K562 (cell line): ENCODE data around the gene SCAF11. TPM values are rescaled to one million over a fixed set of nuclear protein-coding genes. Genes with fewer than 3 reads are reported as not detected.

Experiments
- ATAC-seq: fragments of 200-7000 bp; cut with Tn5 transposase; 3 replicates; pipeline ENCODE4 v1.9.1; 2020; ENCODE audit warnings: moderate library complexity
- BruUV-seq: library from RNA; stranded (reverse); fragments of 400-500 nt; replicated peaks from 2 replicates; lab custom pipeline; 2021; lab: Mats Ljungman, UMichigan
- CTCF ChIA-PET: fragments of 300-600 bp; formaldehyde crosslinking; extraction: SDS; loops from one replicate; lab custom pipeline; 2021; ENCODE audit warnings: low intra/inter-chr PET ratio; lab: Yijun Ruan, JAX
- POLR2A ChIA-PET: fragments of 300-600, 350-650 bp; sonication (Branson Sonifier 250); formaldehyde crosslinking; extraction: SDS; loops from one replicate; lab custom pipeline; 2021; ENCODE audit warnings: antibody characterized with exemption, inconsistent platforms; lab: Yijun Ruan, JAX
- DNase-seq, 4 experiments: peaks; one replicate each; pipeline versions ENCODE4 v3.0.0 to v3.0.0-alpha.2; 2011 to 2018; ENCODE audit warnings: low spot score in 3 of 4, mixed read lengths in 3 of 4; ENCODE audit errors: extremely low read depth in 1 of 4
- FAIRE-seq: peaks from 2 replicates; lab custom pipeline; 2011; peaks lifted over from hg19 to GRCh38; lab: Jason Lieb, UNC
- H2AFZ ChIP-seq: 2 replicates; pipeline ENCODE4 v1.6.0; 2011; ENCODE audit warnings: low read depth, low read length, control low read depth, inconsistent platforms
- H3K27ac ChIP-seq: fragments of 200-600 bp; 3 replicates; pipeline ENCODE4 v1.8.0; 2011; ENCODE audit warnings: low read depth, mild to moderate bottlenecking, control low read depth, inconsistent platforms, low read length, moderate library complexity, mixed read lengths; ENCODE audit errors: extremely low read depth
- H3K27me3 ChIP-seq, 2 experiments: fragments of 300-600 bp in 1 of 2; 2 replicates in 1 of 2; 3 replicates in 1 of 2; pipeline versions ENCODE4 v1.6.0 to v1.8.0; 2011; ENCODE audit warnings: inconsistent platforms in 2 of 2, low read length in 2 of 2, mild to moderate bottlenecking in 1 of 2, mixed read lengths in 1 of 2, moderate library complexity in 1 of 2; ENCODE audit not compliant: control insufficient read depth in 2 of 2, insufficient read depth in 2 of 2
- H3K36me3 ChIP-seq: fragments of 300-600 bp; 3 replicates; pipeline ENCODE4 v1.8.0; 2011; ENCODE audit warnings: mild to moderate bottlenecking, low read length, inconsistent platforms; ENCODE audit not compliant: control insufficient read depth, insufficient read depth
- H3K4me1 ChIP-seq, 2 experiments: fragments of 200-600 bp in 1 of 2; replicated peaks in 1 of 2; 2 replicates in 1 of 2; 3 replicates in 1 of 2; pipeline versions ENCODE4 v1.5.1 to v1.8.0; 2011; ENCODE audit warnings: inconsistent platforms in 2 of 2, low read length in 2 of 2, mild to moderate bottlenecking in 1 of 2, mixed read lengths in 1 of 2, moderate library complexity in 1 of 2; ENCODE audit not compliant: control insufficient read depth in 2 of 2, insufficient read depth in 2 of 2
- H3K4me2 ChIP-seq: 2 replicates; pipeline ENCODE4 v1.6.1; 2011; ENCODE audit warnings: low read length, control low read depth, inconsistent platforms, mixed read lengths; ENCODE audit not compliant: insufficient read depth
- H3K4me3 ChIP-seq: fragments of 200-600 bp; sonication (generic), shearing (Covaris generic); 2 replicates; pipeline ENCODE4 v1.5.1; 2016; ENCODE audit warnings: control low read depth, inconsistent platforms
- H3K79me2 ChIP-seq: fragments of 200-600 bp; 3 replicates; pipeline ENCODE4 v1.8.0; 2011; ENCODE audit warnings: low read length, inconsistent platforms; ENCODE audit not compliant: control insufficient read depth, insufficient read depth
- H3K9ac ChIP-seq, 2 experiments: 2 replicates each; pipeline versions ENCODE4 v1.6.0 to v1.6.1; 2011; ENCODE audit warnings: low read depth in 2 of 2, low read length in 2 of 2, control low read depth in 1 of 2, inconsistent platforms in 1 of 2, mild to moderate bottlenecking in 1 of 2, mixed read lengths in 1 of 2; ENCODE audit not compliant: insufficient read depth in 1 of 2
- H3K9me1 ChIP-seq: one replicate; pipeline ENCODE4 v1.6.0; 2011; ENCODE audit warnings: inconsistent platforms, mild to moderate bottlenecking, low read length, moderate library complexity; ENCODE audit not compliant: control insufficient read depth, insufficient read depth
- H3K9me3 ChIP-seq: replicated peaks from 2 replicates; pipeline ENCODE4 v1.5.1; 2011; ENCODE audit warnings: low read depth, low read length, inconsistent platforms; ENCODE audit not compliant: control insufficient read depth, insufficient read depth
- H4K20me1 ChIP-seq: replicated peaks from 2 replicates; pipeline ENCODE4 v1.6.1; 2011; ENCODE audit warnings: low read length, inconsistent platforms, mixed read lengths; ENCODE audit not compliant: control insufficient read depth, insufficient read depth
- HCFC1 ChIP-seq: IDR thresholded peaks from 2 replicates; pipeline ENCODE4 v1.6.1; 2012; ENCODE audit warnings: low read depth, low read length, improper control_type of control experiment
- TRIM28 ChIP-seq: fragments of 450-650 bp; IDR thresholded peaks from 2 replicates; pipeline ENCODE4 v1.6.1; 2017
- U2AF1 ChIP-seq: fragments of 200-400 bp; formaldehyde crosslinking; optimal IDR thresholded peaks from 2 replicates; pipeline ENCODE3; 2017; ENCODE audit warnings: mild to moderate bottlenecking, low read depth, low read length, moderate library complexity
- YY1 ChIP-seq, 3 experiments: IDR thresholded peaks; 2 replicates each; pipeline ENCODE4 v1.6.1; 2011; ENCODE audit warnings: low read length in 2 of 3, mild to moderate bottlenecking in 2 of 3, moderate library complexity in 2 of 3, borderline replicate concordance in 1 of 3, control low read depth in 1 of 3, low read depth in 1 of 3; ENCODE audit not compliant: insufficient read depth in 3 of 3, insufficient replicate concordance in 2 of 3, control insufficient read depth in 1 of 3, insufficient read length in 1 of 3; ENCODE audit errors: extremely low read depth in 1 of 3
- ZNF586 ChIP-seq: fragments of 450-650 bp; formaldehyde crosslinking; conservative IDR thresholded peaks from 2 replicates; pipeline ENCODE4 v1.4.0; 2020; ENCODE audit warnings: mild to moderate bottlenecking, moderate library complexity
- ZNF609 ChIP-seq: sonication (generic); formaldehyde crosslinking; IDR thresholded peaks from 2 replicates; pipeline ENCODE4 v1.8.1; 2023; ENCODE audit warnings: missing genetic modification reagents, mild to moderate bottlenecking, borderline replicate concordance
- ZSCAN29 ChIP-seq: fragments of 450-650 bp; IDR thresholded peaks from 2 replicates; pipeline ENCODE4 v1.6.1; 2017
- WGBS: fragments of 100-300 bp; shearing (Covaris generic); methylation state at CpG from one replicate; pipeline ENCODE4 v1.1.6; 2016; ENCODE audit warnings: low coverage, mixed read lengths; ENCODE audit not compliant: insufficient coverage; ENCODE audit errors: missing lambda C conversion rate; 5-methylcytosine and 5-hydroxymethylcytosine counted together
- in situ Hi-C: fragments of 300-500 bp; cut with MboI; formaldehyde crosslinking; loops from 4 replicates; pipeline ENCODE4 v1.15.0; 2018; ENCODE audit warnings: inconsistent platforms, mixed read lengths
- intact Hi-C: fragments of 100-400 bp; cut with micrococcal nuclease; formaldehyde crosslinking; loops from 2 replicates; pipeline ENCODE4 v1.14.2; 2022
- polyA plus RNA-seq, 8 experiments: library from polyadenylated mRNA; depleted of rRNA in 4 of 8; stranded (reverse) in 5 of 8; unstranded in 3 of 8; fragments of >200 nt; fragmentation: Nextera tagmentation in 2 of 8; fragmentation: Illumina TruSeq in 1 of 8; extraction: Ambion mirVana in 2 of 8; extraction: Trizol in 1 of 8; gene quantifications; 2 replicates each; pipeline versions ENCODE4 v1.2.1 to v1.2.3, GENCODE V29; 2011 to 2014; ENCODE audit warnings: inconsistent platforms in 1 of 8, missing spikeins in 1 of 8
- total RNA-seq, 7 experiments: library from RNA; depleted of rRNA in 6 of 7; stranded (reverse); fragments of >200 nt in 6 of 7; fragmentation: Illumina TruSeq in 2 of 7; extraction: Trizol in 2 of 7; gene quantifications; 2 replicates each; pipeline versions ENCODE4 v1.2.1 to v1.2.3, GENCODE V29; 2011 to 2021; ENCODE audit warnings: low replicate concordance in 1 of 7

The SCAF11 gene
- total and polyA plus RNA-seq, 9 of the 15 experiments (the other 6 are each of a cell fraction or from before 2014, with no cell fraction given): 30.4 to 119 (median 80.0) TPM

GRCh38 chr12:45877069-45877468 lies 113.3 kb downstream of the SCAF11 start:
- peaks cover 0 to 19% of the 10 kb centered on the region in 2 experiments; a peak in 3 of 5 replicates for H3K4me1 ChIP-seq
- TF ChIP-seq ZNF609 (CRISPR knock-in tag) (no peak), U2AF1 (no peak), TRIM28 (no peak), YY1 (IDR thresholded peaks at IDR 0.05; ENCODE audit: borderline replicate concordance in 1 of 3, control insufficient read depth in 1 of 3, extremely low read depth in 1 of 3, insufficient read depth in 3 of 3, insufficient read length in 1 of 3, insufficient replicate concordance in 2 of 3, low read depth in 1 of 3, low read length in 2 of 3) (no peak), HCFC1 (no peak), ZNF586 (CRISPR knock-in tag) (no peak), ZSCAN29 (no peak)
- no peak overlapping the region for H2AFZ ChIP-seq
- H4K20me1 ChIP-seq: no peaks in the 10 kb centered on the region
- H3K79me2 ChIP-seq: peaks cover 16% of the 10 kb centered on the region; the same call in 1 of the 3 replicates
- no peaks in the 10 kb centered on the region for H3K27me3 ChIP-seq
- H3K9ac ChIP-seq: no peak overlapping the region
- BruUV-seq: no TSS peak
- H3K36me3 ChIP-seq: peaks cover 52% of the 10 kb centered on the region
- no peak for FAIRE-seq
- in situ Hi-C loops: no loop called here
- ChIA-PET POLR2A (no interaction called here), CTCF (interaction anchor here (0.6 kb wide), 2 partner anchors 41 to 878 kb away, joined by 4 to 5 read pairs; no protein-coding TSS in a partner anchor)
- no peak for ATAC-seq
- WGBS: 96% methylated on average over 5 of the region's 5 CpGs
- no peaks in the 10 kb centered on the region for H3K9me3 ChIP-seq
- no peak overlapping the region for H3K27ac ChIP-seq
- no peak for DNase-seq
- no peak overlapping the region for H3K4me2 ChIP-seq
- no peaks in the 10 kb centered on the region for H3K9me1 ChIP-seq
- intact Hi-C loops: no loop called here
- no peak overlapping the region for H3K4me3 ChIP-seq
